NCI-H2107 treated with DMSO at 0.1 percent for 48 hours (cell line): ENCODE measurements around the gene WDR1.

Experiments used
- DNase-seq: peaks from one replicate; lab custom pipeline; 2025; ENCODE audit not compliant: unreplicated experiment; lab: John Stamatoyannopoulos, UW

Gene WDR1

DNA sequence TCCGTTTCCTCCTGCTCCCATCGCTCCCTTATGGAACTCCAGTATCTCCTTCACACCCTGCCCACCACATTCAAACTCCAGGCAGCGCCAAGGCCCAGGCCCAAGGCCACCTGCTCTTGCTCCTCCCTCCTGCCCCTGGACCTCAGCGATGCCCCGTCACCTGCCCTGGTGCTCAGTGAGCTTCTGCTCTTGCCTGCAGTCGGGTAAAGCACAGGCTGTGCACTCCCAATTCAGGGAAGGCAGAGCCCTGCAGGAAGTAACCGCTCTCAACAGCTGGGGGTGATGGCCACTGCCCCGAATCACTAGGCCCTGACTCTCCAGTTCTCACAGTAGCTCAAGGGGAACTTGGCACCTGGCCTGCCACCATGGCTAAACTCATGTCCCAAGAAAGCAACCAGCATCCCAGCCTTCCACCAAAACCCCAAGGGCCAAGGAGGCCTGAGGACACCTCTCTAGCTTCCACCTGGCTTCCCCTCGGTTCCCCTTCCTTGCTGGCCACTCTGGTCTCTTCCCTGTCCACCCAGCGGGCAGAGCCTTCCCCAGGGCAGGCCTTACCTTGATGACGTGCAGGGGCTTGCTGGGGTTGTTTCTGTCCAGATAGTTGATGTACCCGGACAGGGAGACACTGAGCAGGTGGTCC lies 29.3 kb downstream of the WDR1 start:
- DNase-seq = no peak

DNA sequence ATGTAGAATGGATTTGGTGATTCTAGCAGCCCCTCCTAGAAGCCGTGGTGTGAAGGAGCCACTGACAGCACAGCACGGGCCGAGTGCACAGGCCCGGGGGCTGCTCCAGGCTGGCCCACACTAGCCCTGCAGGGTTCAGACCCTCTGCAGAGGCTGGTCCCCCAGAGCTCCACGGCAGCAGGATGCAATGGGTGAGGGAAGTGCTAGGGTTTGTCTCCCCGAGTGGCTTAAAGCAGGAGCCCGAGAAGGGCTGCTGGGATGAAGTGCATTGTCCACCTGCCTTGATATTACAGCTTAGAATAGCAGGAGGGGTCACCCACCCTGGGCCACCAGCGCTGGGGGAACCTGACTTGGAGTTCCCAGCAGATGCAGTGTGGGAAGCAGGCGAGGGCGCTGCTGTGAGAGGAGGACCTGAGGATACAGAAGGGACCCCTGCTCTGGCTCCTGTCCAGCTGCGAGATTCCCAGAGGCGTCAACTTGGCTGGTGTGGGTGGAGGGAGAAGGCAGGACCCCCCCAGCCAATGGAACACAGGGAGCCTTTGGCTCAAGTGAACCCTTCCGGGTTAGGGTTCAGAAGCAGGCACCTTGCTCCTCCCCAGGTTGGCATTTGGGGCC lies 30.0 kb downstream of the WDR1 start:
- no peak for DNase-seq

DNA sequence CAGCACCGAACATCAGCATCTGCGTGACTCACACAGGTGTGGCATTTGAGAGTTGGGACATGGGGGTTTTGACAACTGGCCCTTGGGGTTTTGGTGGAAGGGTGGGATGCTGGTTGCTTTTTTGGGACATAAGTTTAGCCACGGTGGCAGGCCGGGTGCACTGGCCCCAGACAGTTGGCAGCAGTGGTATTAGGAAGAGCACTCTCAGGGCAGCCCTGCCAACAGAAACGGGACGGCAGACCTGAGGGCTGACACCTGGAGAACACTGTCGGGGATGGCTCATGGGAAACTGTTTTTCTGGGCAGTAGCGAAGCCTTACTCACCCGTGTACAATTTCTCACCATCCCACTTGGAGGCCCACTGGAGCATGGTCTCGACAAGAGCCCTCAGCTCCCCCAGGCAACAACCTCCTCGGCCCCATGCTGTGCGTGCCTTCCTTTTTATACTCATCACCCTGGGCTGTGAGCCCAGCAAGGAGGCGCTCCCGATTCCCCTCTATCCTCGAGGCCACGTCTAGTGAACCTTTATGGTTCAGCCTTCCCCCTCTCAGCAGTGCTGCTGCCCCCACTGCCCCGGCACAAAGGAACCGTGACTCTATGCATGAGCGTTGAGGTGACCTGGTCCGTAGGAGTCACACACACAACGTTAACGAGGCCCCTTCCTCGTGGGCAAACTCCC lies 30.6 kb downstream of the WDR1 start:
- DNase-seq = no peak

DNA sequence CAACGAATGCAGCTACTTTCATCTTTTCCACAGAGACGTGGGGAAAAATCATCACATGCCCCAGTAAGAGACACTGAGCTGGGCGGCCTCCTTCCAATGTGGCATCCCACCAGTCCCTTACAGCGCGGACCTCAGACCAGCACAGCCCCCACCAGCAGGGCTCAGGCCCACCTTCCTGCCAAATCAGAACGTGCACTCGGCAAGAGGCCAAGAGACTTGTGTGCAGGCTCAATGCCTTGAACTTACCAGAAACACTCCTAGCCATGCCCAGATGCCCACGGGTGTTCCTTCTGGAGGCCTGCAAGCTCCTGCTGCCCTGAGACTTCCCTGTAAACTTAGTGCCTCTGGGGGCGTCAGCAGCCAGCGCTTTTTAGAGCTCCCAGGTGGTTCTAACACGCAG lies 31.2 kb downstream of the WDR1 start:
- DNase-seq = no peak

DNA sequence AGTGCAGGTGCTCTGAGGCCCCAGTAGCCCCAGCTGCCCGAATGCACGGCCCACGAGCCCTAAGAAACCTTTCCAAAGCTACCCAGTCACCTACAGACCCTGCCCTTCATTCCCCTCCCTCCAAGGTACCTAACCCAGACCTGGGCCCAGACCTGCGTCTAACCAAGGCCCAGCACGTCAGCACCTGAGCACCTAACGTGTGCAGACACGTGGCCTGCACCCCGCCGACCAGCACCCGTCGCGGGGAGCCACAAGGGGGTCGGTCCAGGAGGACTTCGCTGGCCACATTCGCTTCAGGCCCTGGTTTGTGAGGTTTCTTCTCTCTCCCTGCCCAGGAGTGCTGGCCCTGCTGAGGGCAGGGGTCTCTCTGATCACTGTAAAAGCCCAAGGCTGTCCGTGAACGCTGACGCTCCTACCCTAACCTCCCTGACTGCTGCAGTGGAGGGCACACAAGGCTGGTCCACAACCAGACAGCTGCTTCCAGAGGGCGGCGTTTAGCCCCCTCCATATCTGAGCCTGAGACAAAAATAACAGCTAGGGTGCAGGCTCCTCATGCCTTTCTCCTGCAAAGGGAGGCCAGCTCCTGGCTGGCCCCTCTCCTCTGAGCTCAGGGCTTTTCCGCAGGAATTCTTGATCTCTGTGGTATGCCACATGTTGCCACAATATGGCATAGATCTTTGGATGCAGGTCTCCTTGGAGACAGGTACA lies 31.8 kb downstream of the WDR1 start:
- DNase-seq = no peak

DNA sequence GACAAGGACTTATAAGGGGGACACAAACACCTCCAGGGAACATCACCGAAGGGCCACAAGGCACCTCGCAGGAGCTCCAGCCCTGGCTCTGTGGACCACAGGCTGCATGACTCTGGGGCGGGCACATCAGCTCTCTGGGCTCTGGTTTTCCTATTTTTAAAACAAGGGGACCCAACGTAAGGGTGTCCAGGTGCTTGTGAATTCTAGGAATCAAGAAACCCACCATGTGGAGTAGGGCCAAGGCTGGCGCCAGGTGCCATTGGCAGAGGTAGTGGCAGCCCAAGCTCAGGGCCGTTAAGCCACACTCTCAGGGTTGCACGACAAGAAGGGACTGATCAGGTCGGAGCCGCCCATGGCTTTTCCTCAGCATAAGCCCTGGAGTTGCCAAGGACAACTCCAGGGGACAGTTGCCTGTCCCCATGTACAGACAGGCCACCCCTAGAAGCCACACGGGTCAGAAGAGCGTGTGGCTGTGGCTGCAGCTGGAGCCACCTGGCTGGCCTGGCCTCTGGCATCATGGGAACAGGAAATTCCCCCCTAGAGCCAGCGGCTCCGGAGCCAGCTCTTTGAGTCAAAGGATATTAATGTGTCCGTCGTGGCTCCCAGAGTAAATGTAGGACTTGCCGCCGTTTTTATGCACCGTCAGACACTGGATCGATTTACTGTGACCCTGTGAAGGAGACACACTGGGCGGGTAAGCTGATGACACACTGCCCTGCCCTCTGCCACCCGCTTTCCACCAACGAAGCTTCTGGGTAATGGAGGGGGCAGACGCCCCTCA lies 32.5 kb downstream of the WDR1 start:
- no peak for DNase-seq

DNA sequence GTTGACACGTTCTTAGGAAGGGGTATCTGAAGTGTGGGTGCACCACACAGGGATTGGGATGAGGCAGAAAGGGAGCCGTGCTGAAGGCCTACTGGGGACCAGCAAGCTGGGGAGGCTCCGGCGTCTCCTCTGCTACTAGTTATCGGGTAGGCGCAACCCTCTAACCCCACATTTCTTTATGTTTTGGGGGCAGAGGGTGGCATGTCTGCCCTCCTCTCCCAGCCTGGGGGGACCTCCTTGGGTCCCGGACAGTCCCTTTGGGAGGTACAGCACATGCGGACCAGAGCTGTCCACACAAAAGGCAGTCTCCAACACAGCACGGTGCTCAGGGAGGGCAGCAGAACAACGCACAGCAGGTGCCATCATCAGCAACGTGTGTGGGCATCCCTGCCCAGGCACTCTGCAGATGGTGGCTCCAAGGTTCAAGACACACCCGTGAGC lies 33.2 kb downstream of the WDR1 start:
- DNase-seq = no peak

DNA sequence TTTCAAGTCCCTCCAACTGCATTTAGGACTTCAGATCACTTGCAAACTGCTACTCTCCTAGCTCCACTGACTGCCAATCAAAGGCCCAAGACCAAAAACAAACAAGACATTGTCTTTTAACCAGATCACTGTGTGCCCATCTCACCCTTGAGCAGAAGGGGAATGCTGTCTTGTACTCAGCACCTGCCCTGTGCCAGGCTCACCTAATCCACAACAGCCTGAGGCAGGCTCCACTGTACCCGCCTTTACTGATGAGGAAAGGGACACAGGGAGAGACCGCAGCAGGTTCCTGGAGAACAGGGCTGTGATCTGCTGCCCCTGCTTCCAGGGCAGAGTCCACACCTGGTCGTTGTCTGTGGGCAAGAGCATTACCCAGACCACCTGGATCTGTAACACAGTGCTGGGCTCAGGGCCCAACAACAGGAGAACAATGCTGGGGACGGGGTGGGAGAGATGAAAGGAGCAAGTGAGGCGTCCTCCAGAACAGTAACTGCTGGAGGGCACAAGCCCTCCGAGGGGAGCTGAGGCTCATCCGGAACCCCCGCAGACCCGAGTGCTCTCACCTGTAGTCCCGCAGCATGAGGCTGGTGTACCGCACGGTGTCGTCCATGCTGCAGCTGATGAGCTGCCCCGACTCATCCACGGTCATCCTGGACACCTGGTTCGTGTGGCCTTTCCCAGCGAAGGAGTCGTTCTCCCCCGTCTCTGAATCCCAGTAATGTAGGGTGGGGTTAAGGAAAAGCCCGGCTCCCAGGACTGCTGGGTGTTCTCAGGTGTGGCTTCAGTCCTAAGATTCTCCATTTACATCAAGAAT lies 33.9 kb downstream of the WDR1 start:
- DNase-seq = no peak

DNA sequence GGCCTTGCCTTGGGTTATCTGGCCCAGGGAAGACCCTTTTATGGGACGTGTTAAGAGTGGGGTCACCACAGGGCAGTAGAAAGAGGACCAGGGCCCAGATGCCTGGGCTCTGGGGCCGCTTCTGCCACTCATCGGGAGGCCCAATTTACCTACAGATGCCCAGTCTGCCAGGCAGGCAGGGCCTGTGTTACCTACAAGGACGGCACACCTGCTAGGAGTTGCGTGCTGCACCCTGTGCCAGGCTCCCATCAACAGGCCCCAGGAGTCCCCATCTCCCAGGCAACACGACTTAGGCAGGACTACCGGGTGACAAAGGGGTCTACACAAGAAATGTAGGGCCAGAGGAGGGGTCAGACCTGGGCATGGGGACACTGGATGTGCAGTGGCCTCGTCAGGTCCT lies 34.6 kb downstream of the WDR1 start:
- DNase-seq = no peak

DNA sequence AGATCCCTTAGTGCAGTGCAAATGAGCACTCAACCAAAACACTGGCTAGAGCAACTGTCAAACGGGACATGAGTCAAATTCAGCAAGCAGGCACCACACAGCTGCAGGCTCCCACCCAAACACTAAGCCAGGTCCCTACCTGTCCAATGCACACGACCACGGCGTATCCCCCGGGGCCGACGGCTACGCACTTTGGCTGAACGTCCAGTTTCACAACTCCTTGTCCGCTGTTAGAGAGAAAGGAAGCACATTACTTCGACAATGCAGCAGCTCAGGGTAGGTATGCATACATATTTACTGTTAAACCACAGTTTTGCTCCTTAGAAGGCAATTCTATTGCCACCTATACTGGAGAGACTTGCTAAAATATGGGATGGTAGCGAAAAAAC lies 35.4 kb downstream of the WDR1 start:
- DNase-seq = no peak

DNA sequence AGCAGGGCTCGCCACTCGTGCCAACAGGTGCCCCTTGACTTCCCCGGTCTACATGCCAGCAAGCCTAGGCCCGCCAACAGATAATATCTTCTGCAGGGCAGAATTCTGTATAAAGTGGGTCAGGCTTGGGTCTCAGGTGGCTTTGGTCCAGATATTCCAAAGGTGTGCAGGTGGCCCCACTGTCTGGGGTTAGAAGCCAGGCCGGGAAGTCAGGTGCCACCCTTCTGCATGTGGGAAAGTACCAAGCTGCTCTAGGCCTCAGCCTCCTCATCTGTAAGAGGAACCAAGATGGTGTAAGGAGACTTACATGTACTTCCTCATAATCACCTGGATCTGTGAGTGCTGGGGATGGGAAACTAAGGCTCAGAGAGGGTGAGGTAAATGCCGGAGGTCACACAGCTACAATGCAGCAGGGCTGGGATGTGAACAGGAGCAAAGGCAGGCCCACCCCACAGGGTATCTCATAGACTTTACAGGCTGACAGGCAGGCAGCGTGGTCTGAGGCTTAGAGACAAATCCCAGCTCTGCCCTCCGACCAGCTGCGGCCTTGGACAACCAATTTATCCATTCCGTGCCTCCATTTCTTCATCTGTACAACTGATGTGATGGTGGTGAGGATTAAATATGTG lies 35.9 kb downstream of the WDR1 start:
- no peak for DNase-seq

DNA sequence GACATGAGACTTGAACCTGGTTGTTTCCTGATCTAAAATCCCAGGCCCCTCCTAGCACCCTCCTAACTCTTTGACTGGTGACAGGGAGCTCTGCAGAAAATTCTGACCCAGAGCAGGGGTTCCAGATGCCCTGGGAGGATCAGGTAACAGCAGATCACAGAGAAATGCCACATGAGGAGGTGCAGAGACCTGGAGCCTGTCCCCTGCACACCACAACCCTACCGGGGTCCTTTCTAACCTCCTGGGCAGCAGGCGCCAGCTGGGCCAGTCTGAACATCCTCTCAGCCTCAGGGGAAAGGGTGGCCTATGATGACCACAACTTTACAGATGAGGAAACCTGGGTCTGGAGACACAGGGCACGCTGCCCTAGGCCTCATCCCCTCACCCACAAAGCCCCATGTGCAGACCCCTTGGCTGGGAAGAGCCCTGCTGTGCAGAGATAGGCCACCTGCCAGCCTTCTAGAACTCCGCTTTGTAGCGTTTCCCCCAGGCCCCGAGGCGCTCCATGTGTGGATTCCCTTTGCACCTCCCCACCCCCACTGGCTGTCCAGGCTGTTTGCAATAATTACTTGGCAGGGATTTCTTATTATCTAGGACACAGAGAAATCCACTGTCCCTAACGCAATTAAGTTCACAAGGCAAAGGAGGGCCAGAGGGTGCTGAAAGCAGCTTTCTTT lies 36.5 kb downstream of the WDR1 start:
- no peak for DNase-seq

DNA sequence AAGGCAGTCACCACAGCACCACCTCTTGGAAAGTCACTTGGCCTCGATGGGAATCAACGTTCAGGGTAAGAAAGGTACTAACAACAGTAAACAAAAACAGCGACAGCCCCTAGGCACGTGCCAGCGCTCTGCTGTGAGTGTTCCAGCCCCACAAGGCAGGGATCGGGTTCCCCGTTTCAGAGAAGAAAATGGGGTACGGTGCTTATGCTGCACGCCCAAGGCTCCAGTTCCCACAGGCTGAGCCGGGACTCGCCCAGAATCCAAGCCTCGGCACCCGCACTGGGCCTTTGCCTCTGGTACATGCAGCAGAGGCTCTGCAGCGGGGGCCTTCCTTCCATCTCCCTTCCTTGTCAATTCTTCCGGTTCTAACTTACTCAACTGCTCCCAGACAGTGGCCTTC lies 37.3 kb downstream of the WDR1 start:
- DNase-seq = no peak

DNA sequence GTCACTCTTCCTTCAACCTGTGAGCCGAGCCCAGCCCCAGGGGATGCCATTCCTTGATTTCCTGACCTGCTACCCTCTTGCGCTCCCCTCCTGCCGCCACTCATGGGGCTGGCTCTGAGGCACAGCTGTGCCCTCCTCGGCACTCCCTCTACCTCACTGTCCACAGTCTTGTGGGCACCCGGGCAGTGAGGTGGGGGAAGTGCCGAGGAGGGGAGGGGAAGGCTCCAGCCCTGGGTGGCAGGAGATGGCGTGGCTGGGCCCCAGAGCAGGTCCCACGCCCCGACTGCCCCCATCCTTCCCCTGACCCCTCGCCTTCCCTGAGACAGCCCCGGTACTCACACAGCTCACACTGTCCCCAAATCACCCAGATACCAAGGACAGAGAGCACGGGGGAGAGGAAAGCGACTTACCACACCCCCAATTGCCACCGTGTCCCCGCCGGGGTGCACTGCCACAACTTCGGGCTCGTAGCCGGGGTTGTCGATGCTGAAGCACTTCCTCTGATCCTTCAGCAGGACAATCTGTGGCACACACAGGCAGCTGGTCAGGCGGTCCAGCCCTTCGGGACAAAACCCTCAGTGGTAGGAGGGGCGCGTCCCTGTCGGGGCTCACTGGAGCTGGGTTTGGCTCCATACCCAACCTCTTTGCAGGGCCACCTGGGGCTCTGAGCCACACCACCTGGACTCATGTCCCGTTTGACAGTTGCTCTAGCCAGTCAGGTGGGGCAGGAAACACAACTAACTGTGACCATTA lies 37.9 kb downstream of the WDR1 start:
- no peak for DNase-seq

DNA sequence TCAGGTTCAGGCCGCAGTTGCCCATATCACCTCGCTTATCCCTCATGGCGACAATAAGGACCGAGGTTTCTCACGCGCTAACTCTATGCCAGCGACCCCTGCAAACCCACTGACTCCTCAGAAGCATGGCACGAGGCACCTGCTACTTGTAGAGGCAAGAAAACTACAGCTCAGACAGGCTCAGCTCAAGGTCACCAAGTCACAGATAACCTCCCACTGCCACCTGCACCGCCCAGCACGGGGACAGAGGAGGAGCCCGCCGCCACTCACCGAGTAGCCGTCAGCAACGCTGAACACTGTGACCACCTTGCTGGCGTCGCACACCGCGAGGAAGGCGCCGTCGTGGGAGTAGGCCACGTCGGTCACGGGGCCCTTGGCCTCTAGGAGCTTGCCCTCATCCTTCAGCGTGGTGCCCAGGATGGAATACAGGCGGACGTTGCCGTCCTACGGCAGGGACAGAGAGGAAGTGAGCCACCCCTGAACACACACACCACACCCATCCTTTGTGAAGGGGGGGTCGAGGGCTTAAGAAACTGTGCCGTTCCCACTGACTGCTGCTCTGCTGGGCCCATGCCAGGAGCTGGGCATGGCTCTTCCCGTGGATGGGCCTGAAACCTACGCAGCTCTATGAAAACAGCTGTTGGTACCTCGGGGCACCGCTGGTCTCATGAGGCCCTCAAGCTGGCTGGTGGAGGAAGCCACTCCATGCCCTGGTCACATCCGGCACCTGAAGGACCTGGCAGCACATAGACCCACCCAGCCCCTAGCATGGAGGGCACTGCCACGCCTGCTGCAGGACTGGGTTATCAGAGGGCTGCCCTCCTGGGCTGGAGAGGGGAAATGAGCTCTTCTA lies 38.9 kb downstream of the WDR1 start:
- DNase-seq = no peak

DNA sequence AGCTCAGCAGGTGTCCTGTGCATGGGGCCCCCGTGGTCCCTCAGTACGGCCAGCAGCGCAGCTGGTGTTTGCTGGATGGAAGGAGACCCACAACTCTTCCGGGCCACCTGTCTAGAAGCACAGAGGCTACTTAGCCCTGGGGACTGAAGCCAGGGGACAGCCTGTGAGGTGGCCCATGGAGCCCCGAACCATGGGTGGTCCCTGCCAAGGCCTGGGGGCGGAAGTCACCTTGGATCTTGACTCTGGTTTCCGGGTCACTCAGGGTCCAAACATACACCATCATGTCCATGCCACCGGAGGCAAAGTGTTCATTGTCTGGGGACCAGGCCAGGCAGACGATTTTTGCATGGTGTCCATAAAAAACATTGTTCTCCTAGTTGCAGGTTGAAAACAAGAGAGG lies 39.5 kb downstream of the WDR1 start:
- DNase-seq = no peak

DNA sequence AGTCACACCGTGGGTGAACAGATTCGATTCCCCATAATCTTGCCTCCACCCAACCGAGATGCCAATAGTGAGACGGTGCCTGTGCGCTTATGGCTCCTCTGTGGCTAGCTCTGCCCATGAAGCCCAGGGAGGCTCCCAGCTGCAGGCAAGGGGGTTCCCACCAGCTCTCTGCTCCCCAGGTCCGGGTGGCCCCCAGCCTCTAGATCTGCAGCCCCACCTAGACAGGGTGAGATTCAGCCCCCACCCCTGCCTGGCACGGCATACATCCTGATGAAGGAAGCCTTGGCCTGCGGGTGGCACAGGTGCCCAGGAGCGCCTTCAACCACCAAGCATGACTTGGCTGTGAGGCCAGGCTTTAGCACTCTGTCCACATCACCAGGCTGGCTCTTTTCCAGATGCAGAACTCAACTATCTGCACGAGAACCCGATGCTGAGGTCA lies 40.6 kb downstream of the WDR1 start:
- DNase-seq = no peak
